HepG2 (cell line): ENCODE measurements around the gene HNRNPC. TPM values are rescaled to one million over a fixed set of nuclear protein-coding genes. Genes with fewer than 3 reads are reported as not detected.
A peak's percentile ranks its signal among the peaks of the same experiment; 100 is the strongest.

Source experiments
- ATAC-seq: fragments of 200-7000 bp; cut with Tn5 transposase; 3 replicates; pipeline ENCODE4 v1.9.1; 2020; ENCODE audit warnings: mild to moderate bottlenecking, moderate library complexity
- BruUV-seq: library from RNA; stranded (reverse); fragments of 400-500 nt; replicated peaks from 2 replicates; lab custom pipeline; 2021; lab: Mats Ljungman, UMichigan
- CTCF ChIA-PET: fragments of 300-600 bp; formaldehyde crosslinking; extraction: SDS; loops from one replicate; lab custom pipeline; 2021; ENCODE audit warnings: low total read pairs, inconsistent platforms, low intra/inter-chr PET ratio; lab: Yijun Ruan, JAX
- POLR2A ChIA-PET: fragments of 350-600 bp; sonication (Branson Sonifier 250); formaldehyde crosslinking; loops from one replicate; lab custom pipeline; 2020; ENCODE audit warnings: antibody characterized with exemption, inconsistent platforms; lab: Yijun Ruan, JAX
- DNase-seq: peaks from one replicate; pipeline ENCODE4 v3.0.0-alpha.2; 2015; ENCODE audit warnings: low spot score
- FAIRE-seq: peaks from 3 replicates; lab custom pipeline; 2011; peaks lifted over from hg19 to GRCh38; lab: Jason Lieb, UNC
- H2AFZ ChIP-seq: one replicate; pipeline ENCODE4 v1.6.1; 2011; ENCODE audit warnings: low read length, inconsistent platforms
- H3K27ac ChIP-seq: fragments of 300-600 bp; 3 replicates; pipeline ENCODE4 v1.8.0; 2011; ENCODE audit warnings: mixed run types, mild to moderate bottlenecking, mixed read lengths, low read length, inconsistent platforms; ENCODE audit not compliant: insufficient read depth; ENCODE audit errors: extremely low read length
- H3K27me3 ChIP-seq, 2 experiments: fragments of 200-600 bp in 1 of 2; 2 replicates in 1 of 2; 3 replicates in 1 of 2; pipeline versions ENCODE4 v1.6.0 to v1.8.0; 2011; ENCODE audit warnings: low read length in 2 of 2, mild to moderate bottlenecking in 2 of 2, moderate library complexity in 2 of 2, inconsistent platforms in 1 of 2; ENCODE audit not compliant: insufficient read depth in 2 of 2, control insufficient read depth in 1 of 2
- H3K36me3 ChIP-seq, 2 experiments: fragments of 200-600 bp in 1 of 2; replicated peaks in 1 of 2; 2 replicates in 1 of 2; 3 replicates in 1 of 2; pipeline versions ENCODE4 v1.5.1 to v1.8.0; 2011; ENCODE audit warnings: low read length in 2 of 2, inconsistent platforms in 1 of 2; ENCODE audit not compliant: insufficient read depth in 2 of 2, control insufficient read depth in 1 of 2
- H3K4me1 ChIP-seq: 2 replicates; pipeline ENCODE4 v1.5.1; 2012; ENCODE audit warnings: low read length, inconsistent platforms; ENCODE audit not compliant: insufficient read depth
- H3K4me2 ChIP-seq: 2 replicates; pipeline ENCODE4 v1.6.0; 2011; ENCODE audit warnings: low read depth, low read length, inconsistent platforms
- H3K4me3 ChIP-seq, 3 experiments: fragments of 200-600 bp in 1 of 3; sonication (generic), shearing (Covaris generic) in 1 of 3; replicated peaks in 1 of 3; 2 replicates each; pipeline ENCODE4 v1.5.1; 2011 to 2016; ENCODE audit warnings: low read length in 3 of 3, inconsistent platforms in 2 of 3, low read depth in 2 of 3, mild to moderate bottlenecking in 2 of 3, control low read depth in 1 of 3, mixed read lengths in 1 of 3; ENCODE audit not compliant: insufficient read depth in 1 of 3
- H3K79me2 ChIP-seq: one replicate; pipeline ENCODE4 v1.6.1; 2011; ENCODE audit warnings: low read length, inconsistent platforms; ENCODE audit not compliant: insufficient read depth
- H3K9ac ChIP-seq: 2 replicates; pipeline ENCODE4 v1.6.0; 2011; ENCODE audit warnings: mild to moderate bottlenecking, low read depth, low read length, inconsistent platforms; ENCODE audit not compliant: insufficient read depth
- H3K9me3 ChIP-seq: 2 replicates; pipeline ENCODE4 v1.5.1; 2012; ENCODE audit warnings: mild to moderate bottlenecking, low read length
- H4K20me1 ChIP-seq: 2 replicates; pipeline ENCODE4 v1.6.0; 2011; ENCODE audit warnings: inconsistent platforms, mild to moderate bottlenecking, low read length, moderate library complexity; ENCODE audit not compliant: insufficient read depth
- HMG20A ChIP-seq: IDR thresholded peaks from 2 replicates; pipeline ENCODE4 v1.6.1; 2016; ENCODE audit warnings: borderline replicate concordance
- KDM2A ChIP-seq: sonication (generic); formaldehyde crosslinking; IDR thresholded peaks from 2 replicates; pipeline ENCODE4 v1.4.0; 2020; ENCODE audit warnings: low read depth, missing genetic modification reagents, borderline replicate concordance
- MED8 ChIP-seq: sonication (generic); formaldehyde crosslinking; IDR thresholded peaks from 2 replicates; pipeline ENCODE4 v1.8.1; 2023; ENCODE audit warnings: mild to moderate bottlenecking, missing genetic modification reagents; ENCODE audit not compliant: insufficient replicate concordance
- MTA1 ChIP-seq: sonication (generic); formaldehyde crosslinking; IDR thresholded peaks from 2 replicates; pipeline ENCODE4 v1.4.0; 2020; ENCODE audit warnings: missing genetic modification reagents, mild to moderate bottlenecking, borderline replicate concordance
- POGK ChIP-seq: sonication (generic); formaldehyde crosslinking; conservative IDR thresholded peaks from 2 replicates; pipeline ENCODE4 v1.8.0; 2022; ENCODE audit warnings: mild to moderate bottlenecking, moderate library complexity, missing genetic modification reagents
- REPIN1 ChIP-seq: sonication (generic); formaldehyde crosslinking; IDR thresholded peaks from 2 replicates; pipeline ENCODE4 v1.8.0; 2022; ENCODE audit warnings: missing genetic modification reagents, low read depth, mild to moderate bottlenecking, borderline replicate concordance
- TBP ChIP-seq: sonication (generic); formaldehyde crosslinking; IDR thresholded peaks from 2 replicates; pipeline ENCODE4 v1.5.0; 2020; ENCODE audit warnings: missing genetic modification reagents
- TEAD3 ChIP-seq: optimal IDR thresholded peaks from 2 replicates; pipeline ENCODE3; 2016; ENCODE audit warnings: borderline replicate concordance
- UBTF ChIP-seq: sonication (generic); formaldehyde crosslinking; IDR thresholded peaks from 2 replicates; pipeline ENCODE4 v1.4.0; 2020; ENCODE audit warnings: mild to moderate bottlenecking, missing genetic modification reagents
- ZNF224 ChIP-seq: sonication (generic); formaldehyde crosslinking; IDR thresholded peaks from 2 replicates; pipeline ENCODE4 v1.5.0; 2020; ENCODE audit warnings: mild to moderate bottlenecking, missing genetic modification reagents
- ZNF362 ChIP-seq: sonication (generic); formaldehyde crosslinking; IDR thresholded peaks from 2 replicates; pipeline ENCODE4 v1.4.0; 2020; ENCODE audit warnings: missing genetic modification reagents, mild to moderate bottlenecking, borderline replicate concordance
- ZNF414 ChIP-seq: sonication (generic); formaldehyde crosslinking; IDR thresholded peaks from 2 replicates; pipeline ENCODE4 v1.5.0; 2020; ENCODE audit warnings: missing genetic modification reagents
- ZNF468 ChIP-seq: sonication (generic); formaldehyde crosslinking; IDR thresholded peaks from 2 replicates; pipeline ENCODE4 v1.8.0; 2022; ENCODE audit warnings: mild to moderate bottlenecking, moderate library complexity, missing genetic modification reagents
- ZNF724P ChIP-seq: sonication (generic); formaldehyde crosslinking; IDR thresholded peaks from 2 replicates; pipeline ENCODE4 v1.8.0; 2022; ENCODE audit warnings: missing genetic modification reagents, borderline replicate concordance
- ZNF883 ChIP-seq: sonication (generic); formaldehyde crosslinking; IDR thresholded peaks from 2 replicates; pipeline ENCODE4 v1.5.1; 2020; ENCODE audit warnings: mild to moderate bottlenecking, missing genetic modification reagents; ENCODE audit errors: not compliant biosample characterization
- WGBS: methylation state at CpG from one replicate; pipeline ENCODE4 v1.1.6; 2017; ENCODE audit warnings: low lambda C conversion rate; 5-methylcytosine and 5-hydroxymethylcytosine counted together
- in situ Hi-C: cut with HindIII; loops from 2 replicates; pipeline ENCODE4 v1.10.0; 2017; ENCODE audit warnings: low pct_unique_long_range_greater_than_20kb; ENCODE audit not compliant: extremely low pct_ligation_motif_present
- intact Hi-C: fragments of 100-400 bp; cut with micrococcal nuclease; formaldehyde crosslinking; loops from one replicate; pipeline ENCODE4 v1.10.0; 2022; ENCODE audit not compliant: unreplicated experiment
- polyA plus RNA-seq, 8 experiments: library from polyadenylated mRNA; depleted of rRNA in 3 of 8; stranded (reverse) in 7 of 8; unstranded in 1 of 8; fragments of >200 nt; fragmentation: Illumina TruSeq in 4 of 8; extraction: Trizol in 4 of 8; gene quantifications; 2 replicates each; pipeline versions ENCODE4 v1.2.1 to v1.2.3, GENCODE V29; 2011 to 2016; ENCODE audit warnings: low read depth in 4 of 8, missing spikeins in 1 of 8, mixed read lengths in 1 of 8; ENCODE audit not compliant: insufficient read depth in 1 of 8
- total RNA-seq, 5 experiments: library from RNA; depleted of rRNA; stranded (reverse); fragments of >200 nt; fragmentation: Illumina TruSeq; extraction: Trizol; gene quantifications; 2 replicates each; pipeline ENCODE4 v1.2.3, GENCODE V29; 2016; ENCODE audit warnings: low read depth in 1 of 5

HNRNPC gene
- total and polyA plus RNA-seq, 2 of the 13 experiments (the other 11 are each of a cell fraction or from before 2014, with no cell fraction given), result 628 to 1,099 TPM

- TF ChIP-seq HMG20A (CRISPR knock-in tag) (0 out of 2 replicates have a peak, but pooled peaks have one; percentile 20), UBTF (CRISPR knock-in tag) (peak; percentile 59; the same call in 1 of the 2 replicates), ZNF883 (peak; percentile 53), REPIN1 (CRISPR knock-in tag) (0 out of 2 replicates have a peak, but pooled peaks have one; percentile 1)
- TF ChIP-seq, all 625 proteins: peak for 96
Measured at GRCh38 chr14:21191809-21192446, 77.3 kb downstream of the HNRNPC start (continued).

- H3K9ac ChIP-seq, result no peak overlapping the region
- no TSS peak for BruUV-seq
- CTCF ChIA-PET, result no interaction called here
- in situ Hi-C loops, result no loop called here
- DNase-seq (no peak), FAIRE-seq (no peak), ATAC-seq (peak; percentile 4)
- peak overlapping the region; percentile 88 for H3K4me2 ChIP-seq
- H2AFZ ChIP-seq, result peak overlapping the region; percentile 38
- no peaks in the 10 kb centered on the region for H3K9me3 ChIP-seq
- peaks cover 22% of the 10 kb centered on the region for H3K4me1 ChIP-seq
- 70% methylated on average over 7 of the region's 7 CpGs for WGBS
- H3K27ac ChIP-seq, result no peak overlapping the region
- POLR2A ChIA-PET, result interaction anchor here (1.6 to 2.2 kb wide), 2 partner anchors 10 to 12 kb away, joined by 7 to 11 read pairs; no protein-coding TSS in a partner anchor
- no peaks in the 10 kb centered on the region for H3K36me3 ChIP-seq
- H3K27me3 ChIP-seq, result no peaks in the 10 kb centered on the region; a peak in 1 of 5 replicates
- no peaks in the 10 kb centered on the region for H4K20me1 ChIP-seq
- intact Hi-C loops, result loop anchor here (5.0 kb wide), 1 partner anchor 124 kb away; no protein-coding TSS in a partner anchor
- no peaks in the 10 kb centered on the region for H3K79me2 ChIP-seq
- H3K4me3 ChIP-seq, result peak overlapping the region; percentile 53 to 78 (median 58)
- TF ChIP-seq ZNF468 (CRISPR knock-in tag), result no peak
- TF ChIP-seq ZNF362, result peak; percentile 59; the same call in 1 of the 2 replicates
- TF ChIP-seq POGK (CRISPR knock-in tag), result 0 out of 2 replicates have a peak, but pooled peaks have one; percentile 16
- 0 out of 2 replicates have a peak, but pooled peaks have one; percentile 0 for TF ChIP-seq KDM2A (CRISPR knock-in tag)
- no peak for TF ChIP-seq TBP (CRISPR knock-in tag)
- 0 out of 2 replicates have a peak, but pooled peaks have one; percentile 49 for TF ChIP-seq ZNF724P (CRISPR knock-in tag)
- TF ChIP-seq TEAD3 (CRISPR knock-in tag), result peak; percentile 44
- TF ChIP-seq MTA1 (CRISPR knock-in tag), result 0 out of 2 replicates have a peak, but pooled peaks have one; percentile 22
- TF ChIP-seq MED8, result no peak
- TF ChIP-seq ZNF224 (CRISPR knock-in tag), result 0 out of 2 replicates have a peak, but pooled peaks have one; percentile 34
- no peak for TF ChIP-seq ZNF414 (CRISPR knock-in tag)
Measured at GRCh38 chr14:21191261-21191808, 77.9 kb downstream of the HNRNPC start.
